ENCODE results near the gene AHR. TPM values are rescaled to one million over a fixed set of nuclear protein-coding genes. Genes with fewer than 3 reads are reported as not detected.
A peak's percentile ranks its signal among the peaks of the same experiment; 100 is the strongest.

Gene AHR
- total RNA-seq (2014; rRNA removed; shearing (Covaris generic)), result 57.0 and 64.1 TPM in 2 replicates

DNA sequence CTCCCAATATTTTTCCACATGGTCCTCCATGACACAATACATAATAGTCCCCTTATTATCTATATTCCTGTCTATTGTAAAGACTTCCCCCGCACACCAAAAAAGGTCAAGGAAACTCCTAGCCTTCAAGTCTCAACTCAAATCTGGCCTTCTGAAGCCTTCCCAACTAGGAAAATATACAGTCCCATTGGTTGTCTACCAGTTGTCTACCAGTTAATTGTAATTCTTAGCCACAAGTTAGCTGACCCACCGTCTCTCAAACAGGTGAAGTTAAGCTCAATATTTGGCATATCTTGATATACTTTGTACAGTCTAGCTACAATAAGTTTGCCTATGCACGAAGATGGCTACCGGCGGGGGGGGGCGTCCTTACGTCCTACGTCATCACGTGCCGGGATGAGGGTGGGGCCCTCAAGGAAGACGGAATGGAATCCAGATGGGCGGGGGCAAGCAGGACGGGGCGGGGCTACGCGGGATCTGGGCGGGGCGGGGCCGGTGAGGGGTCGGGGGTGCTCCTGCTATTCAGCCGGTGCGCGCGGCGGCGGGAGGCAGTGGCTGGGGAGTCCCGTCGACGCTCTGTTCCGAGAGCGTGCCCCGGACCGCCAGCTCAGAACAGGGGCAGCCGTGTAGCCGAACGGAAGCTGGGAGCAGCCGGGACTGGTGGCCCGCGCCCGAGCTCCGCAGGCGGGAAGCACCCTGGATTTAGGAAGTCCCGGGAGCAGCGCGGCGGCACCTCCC is at the start of gene AHR:
Gene AHR, plus strand, starts transcription at position 551 of the 738 bp plus-strand sequence. CDS start 613 bp downstream, outside the sequence.
- Histone ChIP-seq H3K4me1 (replicated peaks) (peaks cover 19% of the 10 kb centered on the region), H3K9me3 (replicated peaks) (no peaks in the 10 kb centered on the region), H3K36me3 (peaks cover 7% of the 10 kb centered on the region), H3K27ac (peak within 1 kb of the TSS; percentile 66), H3K27me3 (replicated peaks) (no peaks in the 10 kb centered on the region), H3K4me3 (peak within 1 kb of the TSS; percentile 91)
- peak; percentile 79 to 93 for DNase-seq (ENCODE audit: low read depth in 1 of 2, low spot score in 2 of 2)

GRCh38 chr7:17253885-17254284 is 44.6 kb upstream of the AHR start:
- Histone ChIP-seq H3K27me3 (replicated peaks) (no peaks in the 10 kb centered on the region), H3K9me3 (replicated peaks) (no peaks in the 10 kb centered on the region), H3K4me1 (replicated peaks) (no peaks in the 10 kb centered on the region), H3K27ac (no peak overlapping the region), H3K4me3 (no peak overlapping the region), H3K36me3 (no peaks in the 10 kb centered on the region)
- DNase-seq (ENCODE audit: low read depth in 1 of 2, low spot score in 2 of 2), result no peak

- H3K27ac ChIP-seq, result no peak overlapping the region
- DNase-seq (ENCODE audit: low read depth in 1 of 2, low spot score in 2 of 2), result no peak
Observed at GRCh38 chr7:17255926-17256325, 42.5 kb upstream of the AHR start.

DNA sequence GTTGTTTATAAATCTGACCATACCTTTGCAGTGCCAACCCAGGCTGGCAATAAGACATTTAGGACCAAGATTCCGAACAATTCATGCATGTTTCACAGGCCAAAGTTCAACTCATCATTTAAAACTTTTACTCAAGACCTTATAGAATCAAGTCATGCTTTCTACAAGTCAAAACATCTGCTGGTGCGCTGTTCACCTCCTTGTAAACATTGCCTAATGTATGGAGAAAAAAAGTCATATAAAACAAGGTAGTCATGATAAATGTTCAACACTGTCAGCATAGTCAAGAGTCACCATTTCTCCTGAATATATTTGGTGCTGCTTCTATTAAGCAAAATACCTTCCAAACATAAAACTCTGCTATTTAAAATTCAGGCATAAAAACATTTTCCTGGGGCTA is 42.1 kb upstream of the AHR start:
- Histone ChIP-seq H3K4me1 (replicated peaks) (peaks cover 7% of the 10 kb centered on the region), H3K27ac (no peak overlapping the region), H3K36me3 (no peaks in the 10 kb centered on the region), H3K4me3 (no peak overlapping the region), H3K9me3 (replicated peaks) (no peaks in the 10 kb centered on the region), H3K27me3 (replicated peaks) (no peaks in the 10 kb centered on the region)
- DNase-seq (ENCODE audit: low read depth in 1 of 2, low spot score in 2 of 2), result no peak

More at GRCh38 chr7:17255926-17256325, 42.5 kb upstream of the AHR start:
- no peaks in the 10 kb centered on the region for H3K9me3 ChIP-seq (replicated peaks)
- no peaks in the 10 kb centered on the region for H3K27me3 ChIP-seq (replicated peaks)
- H3K4me1 ChIP-seq (replicated peaks), result peaks cover 4% of the 10 kb centered on the region
- H3K4me3 ChIP-seq, result no peak overlapping the region
- no peaks in the 10 kb centered on the region for H3K36me3 ChIP-seq

DNA sequence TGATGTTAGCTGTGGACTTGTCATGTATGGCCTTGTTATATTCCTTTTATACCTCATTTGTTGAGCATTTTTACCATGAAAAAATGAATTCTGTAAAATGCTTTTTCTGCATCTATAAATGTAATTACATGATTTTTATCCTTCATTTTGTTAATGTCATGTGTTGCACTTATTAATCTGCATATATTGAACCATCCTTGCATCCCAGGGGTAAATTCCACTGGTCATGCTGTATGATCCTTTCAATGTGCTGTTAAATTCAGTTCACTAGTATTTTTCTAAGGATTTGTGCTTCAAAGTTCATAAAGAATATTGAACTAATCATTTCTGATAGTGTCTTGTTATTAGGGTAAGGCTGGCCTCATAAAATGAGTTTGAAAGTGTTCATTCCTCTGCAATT is 31.9 kb upstream of the AHR start:
- peaks cover 17% of the 10 kb centered on the region for H3K9me3 ChIP-seq (replicated peaks)
- no peak overlapping the region for H3K27ac ChIP-seq
- no peak overlapping the region for H3K4me3 ChIP-seq
- no peaks in the 10 kb centered on the region for H3K36me3 ChIP-seq
- no peak for DNase-seq (ENCODE audit: low read depth in 1 of 2, low spot score in 2 of 2)
- H3K27me3 ChIP-seq (replicated peaks), result no peaks in the 10 kb centered on the region
- no peaks in the 10 kb centered on the region for H3K4me1 ChIP-seq (replicated peaks)

GRCh38 chr7:17269341-17270221 is 28.9 kb upstream of the AHR start:
- peaks cover 17% of the 10 kb centered on the region for H3K9me3 ChIP-seq (replicated peaks)
- no peak overlapping the region for H3K4me3 ChIP-seq
- no peaks in the 10 kb centered on the region for H3K36me3 ChIP-seq
- H3K4me1 ChIP-seq (replicated peaks), result peaks cover 6% of the 10 kb centered on the region
- no peak for DNase-seq (ENCODE audit: low read depth in 1 of 2, low spot score in 2 of 2)
- H3K27me3 ChIP-seq (replicated peaks), result no peaks in the 10 kb centered on the region
- no peak overlapping the region for H3K27ac ChIP-seq

DNA sequence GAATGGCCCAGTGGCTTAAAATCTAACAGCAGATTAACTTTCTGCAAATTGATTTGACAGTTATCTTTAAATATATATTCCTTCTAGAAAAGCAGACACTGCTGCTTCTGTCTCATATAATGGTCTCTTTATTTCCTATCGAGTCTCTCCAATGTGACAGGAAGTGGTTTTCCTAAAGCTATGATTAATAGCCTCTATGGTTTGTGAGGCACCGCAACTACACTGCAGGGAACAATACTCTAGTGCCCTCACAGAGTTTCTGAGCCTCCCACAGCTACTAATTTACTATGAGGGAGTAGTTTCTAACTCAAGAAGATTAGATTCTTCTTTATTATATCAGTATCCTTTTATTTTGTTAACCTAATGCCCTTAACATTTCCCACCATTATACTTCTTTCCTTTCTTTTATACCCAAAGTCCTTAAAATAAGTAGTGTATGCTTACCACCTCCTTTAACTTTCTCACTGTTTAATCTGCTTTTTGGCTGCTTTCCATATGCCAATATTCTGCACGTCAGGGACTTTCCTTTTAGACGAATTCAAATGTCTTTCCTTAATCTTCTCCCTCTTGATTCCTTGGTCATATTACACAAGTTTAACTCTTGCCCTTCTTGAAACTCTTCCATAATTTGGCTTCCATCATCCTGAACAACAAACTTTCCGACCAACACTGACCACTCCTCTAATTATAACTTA is 23.8 kb upstream of the AHR start:
- H3K36me3 ChIP-seq, result no peaks in the 10 kb centered on the region
- H3K9me3 ChIP-seq (replicated peaks), result peaks cover 12% of the 10 kb centered on the region
- H3K27me3 ChIP-seq (replicated peaks), result no peaks in the 10 kb centered on the region
- peak overlapping the region; percentile 94 for H3K27ac ChIP-seq
- peaks cover 34% of the 10 kb centered on the region for H3K4me1 ChIP-seq (replicated peaks)
- H3K4me3 ChIP-seq, result no peak overlapping the region
- DNase-seq (ENCODE audit: low read depth in 1 of 2, low spot score in 2 of 2), result peak; percentile 60 to 79

- Histone ChIP-seq H3K9me3 (replicated peaks) (no peaks in the 10 kb centered on the region; the same call in 1 of the 2 replicates), H3K27ac (peak overlapping the region; percentile 94), H3K4me3 (no peak overlapping the region), H3K4me1 (replicated peaks) (peaks cover 34% of the 10 kb centered on the region), H3K36me3 (no peaks in the 10 kb centered on the region), H3K27me3 (replicated peaks) (no peaks in the 10 kb centered on the region)
- peak; percentile 52 to 94 for DNase-seq (ENCODE audit: low read depth in 1 of 2, low spot score in 2 of 2)
Observed at GRCh38 chr7:17275749-17276671, 22.4 kb upstream of the AHR start.

GRCh38 chr7:17279061-17279460 is 19.4 kb upstream of the AHR start:
- no peak overlapping the region for H3K27ac ChIP-seq
- H3K27me3 ChIP-seq (replicated peaks), result no peaks in the 10 kb centered on the region
- H3K4me1 ChIP-seq (replicated peaks), result peaks cover 33% of the 10 kb centered on the region
- H3K36me3 ChIP-seq, result no peaks in the 10 kb centered on the region
- H3K4me3 ChIP-seq, result no peak overlapping the region
- no peaks in the 10 kb centered on the region for H3K9me3 ChIP-seq (replicated peaks)
- no peak for DNase-seq (ENCODE audit: low read depth in 1 of 2, low spot score in 2 of 2)

- Histone ChIP-seq H3K9me3 (replicated peaks) (no peaks in the 10 kb centered on the region), H3K4me1 (replicated peaks) (no peaks in the 10 kb centered on the region), H3K36me3 (no peaks in the 10 kb centered on the region), H3K27me3 (replicated peaks) (no peaks in the 10 kb centered on the region), H3K27ac (no peak overlapping the region), H3K4me3 (no peak overlapping the region)
- no peak for DNase-seq (ENCODE audit: low read depth in 1 of 2, low spot score in 2 of 2)
Observed at GRCh38 chr7:17289074-17289645, 9.3 kb upstream of the AHR start.

DNA sequence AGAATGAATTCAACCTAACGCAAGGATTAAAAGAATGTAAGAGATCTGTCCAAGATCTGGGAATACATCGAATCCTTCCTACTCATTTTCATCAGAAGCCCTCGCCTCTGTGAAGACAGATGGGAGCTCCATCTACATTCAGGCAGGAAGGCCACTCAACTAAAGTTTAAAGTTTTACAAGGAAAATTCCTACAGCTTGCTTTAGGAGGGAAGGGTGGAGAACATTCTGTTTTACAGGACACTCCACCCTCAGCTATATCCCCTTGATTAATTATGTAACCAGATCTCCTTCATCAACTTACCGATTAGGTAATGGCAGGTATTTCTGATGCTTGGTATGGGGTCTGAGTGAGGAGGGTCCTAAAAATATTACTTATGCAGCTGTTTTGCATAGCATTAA is 5.6 kb upstream of the AHR start:
- no peaks in the 10 kb centered on the region for H3K27me3 ChIP-seq (replicated peaks)
- H3K4me1 ChIP-seq (replicated peaks), result peaks cover 9% of the 10 kb centered on the region
- H3K27ac ChIP-seq, result no peak overlapping the region
- H3K9me3 ChIP-seq (replicated peaks), result no peaks in the 10 kb centered on the region
- no peaks in the 10 kb centered on the region for H3K36me3 ChIP-seq
- no peak overlapping the region for H3K4me3 ChIP-seq
- DNase-seq (ENCODE audit: low read depth in 1 of 2, low spot score in 2 of 2), result no peak

GRCh38 chr7:17293481-17293880 is 5.0 kb upstream of the AHR start:
- no peaks in the 10 kb centered on the region for H3K36me3 ChIP-seq
- no peak overlapping the region for H3K27ac ChIP-seq
- no peak overlapping the region for H3K4me3 ChIP-seq
- H3K9me3 ChIP-seq (replicated peaks), result no peaks in the 10 kb centered on the region
- peaks cover 13% of the 10 kb centered on the region for H3K4me1 ChIP-seq (replicated peaks)
- no peaks in the 10 kb centered on the region for H3K27me3 ChIP-seq (replicated peaks)
- DNase-seq (ENCODE audit: low read depth in 1 of 2, low spot score in 2 of 2), result no peak
